ENCODE results near the gene TM4SF4.
A peak's percentile ranks its signal among the peaks of the same experiment; 100 is the strongest.

The TM4SF4 gene

GRCh38 chr3:149430216-149430615 is 44.3 kb upstream of the TM4SF4 start:
- Histone ChIP-seq H3K27me3 (ENCODE audit: insufficient read depth, low read length) (no peaks in the 10 kb centered on the region), H3K4me2 (ENCODE audit: low read length) (no peak overlapping the region), H3K9me3 (ENCODE audit: insufficient read depth, low read depth, low read length) (no peaks in the 10 kb centered on the region), H2BK5ac (ENCODE audit: low read depth, low read length, poor library complexity) (no peak overlapping the region), H3K9ac (ENCODE audit: low read length) (no peak overlapping the region), H4K8ac (ENCODE audit: low read depth, low read length) (no peak overlapping the region), H4K12ac (ENCODE audit: low read depth, low read length) (no peak overlapping the region), H3K36me3 (ENCODE audit: control insufficient read depth in 1 of 2, insufficient read depth in 2 of 2, low read length in 2 of 2) (no peaks in the 10 kb centered on the region), H3K4me3 (ENCODE audit: low read depth, low read length) (no peak overlapping the region), H2AK5ac (ENCODE audit: low read length) (no peak overlapping the region), H2AFZ (ENCODE audit: insufficient read depth, low read length, poor library complexity) (no peak overlapping the region), H3K4ac (ENCODE audit: low read depth, low read length) (no peak overlapping the region), H3K14ac (ENCODE audit: low read length) (no peak overlapping the region), H3K4me1 (ENCODE audit: control insufficient read depth in 1 of 2, insufficient read depth in 2 of 2, low read length in 2 of 2) (no peaks in the 10 kb centered on the region), H3K79me2 (ENCODE audit: control insufficient read depth, insufficient read depth, low read length, poor library complexity) (no peaks in the 10 kb centered on the region), H2BK120ac (ENCODE audit: insufficient read depth, low read length, poor library complexity) (no peak overlapping the region), H2BK12ac (ENCODE audit: low read length) (no peak overlapping the region), H3K27ac (ENCODE audit: low read depth, low read length) (no peak overlapping the region), H3K18ac (ENCODE audit: low read length) (no peak overlapping the region), H3K79me1 (ENCODE audit: low read length) (no peaks in the 10 kb centered on the region), H4K91ac (ENCODE audit: low read depth, low read length) (no peak overlapping the region), H3K23ac (ENCODE audit: low read length) (no peak overlapping the region)
- no peak for DNase-seq
- WGBS (ENCODE audit: extremely low coverage, insufficient coverage, insufficient read length) = no CpG with 5 or more reads among the region's 1 CpG

DNA sequence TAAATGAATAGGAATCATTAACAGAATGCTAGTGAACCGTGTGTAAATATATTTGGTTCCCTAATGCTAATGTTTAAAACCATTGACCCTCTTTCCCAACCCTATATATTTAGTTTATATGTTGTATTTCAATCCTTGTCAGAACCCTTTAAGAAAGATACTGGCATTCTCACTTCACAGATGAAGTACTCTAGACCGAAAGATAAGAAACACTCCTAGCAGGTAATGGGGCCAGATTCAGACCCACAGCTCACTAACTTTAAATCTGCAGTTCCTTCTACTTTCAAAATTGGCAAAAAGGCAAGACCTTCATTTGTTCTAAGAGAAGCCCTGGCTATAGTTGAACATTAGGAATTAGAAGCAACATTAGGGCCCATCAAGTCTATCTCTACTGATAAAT is 42.3 kb upstream of the TM4SF4 start:
- no peak overlapping the region for H3K18ac ChIP-seq (ENCODE audit: low read length)
- H3K27ac ChIP-seq (ENCODE audit: low read depth, low read length) = no peak overlapping the region
- no peak overlapping the region for H4K12ac ChIP-seq (ENCODE audit: low read depth, low read length)
- H4K91ac ChIP-seq (ENCODE audit: low read depth, low read length) = no peak overlapping the region
- no peaks in the 10 kb centered on the region for H3K36me3 ChIP-seq (ENCODE audit: control insufficient read depth in 1 of 2, insufficient read depth in 2 of 2, low read length in 2 of 2)
- WGBS (ENCODE audit: extremely low coverage, insufficient coverage, insufficient read length) = no CpG with 5 or more reads among the region's 2 CpGs
- H3K4me1 ChIP-seq (ENCODE audit: control insufficient read depth in 1 of 2, insufficient read depth in 2 of 2, low read length in 2 of 2) = no peaks in the 10 kb centered on the region
- no peak overlapping the region for H2AFZ ChIP-seq (ENCODE audit: insufficient read depth, low read length, poor library complexity)
- H3K9ac ChIP-seq (ENCODE audit: low read length) = no peak overlapping the region
- H3K23ac ChIP-seq (ENCODE audit: low read length) = no peak overlapping the region
- H2BK5ac ChIP-seq (ENCODE audit: low read depth, low read length, poor library complexity) = no peak overlapping the region
- H3K4me3 ChIP-seq (ENCODE audit: low read depth, low read length) = no peak overlapping the region
- no peaks in the 10 kb centered on the region for H3K79me2 ChIP-seq (ENCODE audit: control insufficient read depth, insufficient read depth, low read length, poor library complexity)
- H3K9me3 ChIP-seq (ENCODE audit: insufficient read depth, low read depth, low read length) = no peaks in the 10 kb centered on the region
- H2BK120ac ChIP-seq (ENCODE audit: insufficient read depth, low read length, poor library complexity) = no peak overlapping the region
- H3K4ac ChIP-seq (ENCODE audit: low read depth, low read length) = no peak overlapping the region
- no peak for DNase-seq
- H3K14ac ChIP-seq (ENCODE audit: low read length) = no peak overlapping the region
- H3K79me1 ChIP-seq (ENCODE audit: low read length) = no peaks in the 10 kb centered on the region
- H3K27me3 ChIP-seq (ENCODE audit: insufficient read depth, low read length) = no peaks in the 10 kb centered on the region
- no peak overlapping the region for H2AK5ac ChIP-seq (ENCODE audit: low read length)
- H4K8ac ChIP-seq (ENCODE audit: low read depth, low read length) = no peak overlapping the region
- H3K4me2 ChIP-seq (ENCODE audit: low read length) = no peak overlapping the region
- H2BK12ac ChIP-seq (ENCODE audit: low read length) = no peak overlapping the region

DNA sequence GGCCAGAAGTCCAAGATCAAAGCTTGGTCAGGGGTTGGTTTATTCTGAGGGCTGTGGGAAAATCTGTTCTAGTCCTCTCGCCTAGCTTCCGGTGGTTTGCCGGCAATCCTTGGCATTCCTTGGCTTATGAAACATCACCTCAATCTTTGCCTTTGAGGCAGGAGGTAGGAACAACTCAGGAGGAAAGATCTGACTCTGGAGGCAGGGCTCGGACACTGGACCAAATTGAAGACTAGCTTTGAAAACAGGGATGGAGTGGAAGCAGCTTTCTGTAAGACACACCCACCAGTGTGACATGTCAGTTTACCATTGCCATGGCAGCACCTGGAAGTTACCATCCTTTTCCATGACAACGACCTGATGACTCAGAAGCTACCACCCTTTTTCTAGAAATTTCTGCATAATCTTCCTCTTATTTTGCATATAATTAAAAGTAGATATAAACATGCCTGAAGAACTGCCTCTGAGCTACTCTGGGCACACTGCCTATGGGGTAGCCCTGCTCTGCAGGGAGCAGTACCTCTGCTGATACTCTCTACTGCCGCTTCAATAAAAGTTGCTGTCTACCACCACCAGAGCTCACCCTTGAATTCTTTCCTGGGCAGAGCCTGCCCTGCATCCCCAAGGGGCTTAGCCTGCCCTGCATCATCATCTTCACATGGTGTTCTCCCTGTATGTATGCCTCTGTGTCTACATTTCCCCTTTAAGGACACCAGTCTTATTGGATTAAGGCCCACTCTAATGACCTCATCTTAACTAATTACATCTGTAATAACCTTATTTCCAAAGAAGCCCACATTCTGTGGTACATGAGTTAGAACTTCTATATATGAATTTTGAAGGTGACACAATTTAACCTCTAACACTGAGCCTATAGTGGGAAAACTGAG is 38.3 kb upstream of the TM4SF4 start:
- Histone ChIP-seq H3K4me1 (ENCODE audit: control insufficient read depth in 1 of 2, insufficient read depth in 2 of 2, low read length in 2 of 2) (no peaks in the 10 kb centered on the region), H2AK5ac (ENCODE audit: low read length) (no peak overlapping the region), H3K18ac (ENCODE audit: low read length) (no peak overlapping the region), H3K4me3 (ENCODE audit: low read depth, low read length) (no peak overlapping the region), H3K4me2 (ENCODE audit: low read length) (no peak overlapping the region), H3K36me3 (ENCODE audit: control insufficient read depth in 1 of 2, insufficient read depth in 2 of 2, low read length in 2 of 2) (no peaks in the 10 kb centered on the region), H3K79me2 (ENCODE audit: control insufficient read depth, insufficient read depth, low read length, poor library complexity) (no peaks in the 10 kb centered on the region), H3K9me3 (ENCODE audit: insufficient read depth, low read depth, low read length) (no peaks in the 10 kb centered on the region), H3K23ac (ENCODE audit: low read length) (peak overlapping the region; percentile 99), H2BK120ac (ENCODE audit: insufficient read depth, low read length, poor library complexity) (no peak overlapping the region), H2BK12ac (ENCODE audit: low read length) (no peak overlapping the region), H3K14ac (ENCODE audit: low read length) (no peak overlapping the region), H4K8ac (ENCODE audit: low read depth, low read length) (no peak overlapping the region), H3K9ac (ENCODE audit: low read length) (no peak overlapping the region), H3K79me1 (ENCODE audit: low read length) (no peaks in the 10 kb centered on the region), H4K12ac (ENCODE audit: low read depth, low read length) (no peak overlapping the region), H4K91ac (ENCODE audit: low read depth, low read length) (no peak overlapping the region), H2BK5ac (ENCODE audit: low read depth, low read length, poor library complexity) (no peak overlapping the region), H3K4ac (ENCODE audit: low read depth, low read length) (no peak overlapping the region), H2AFZ (ENCODE audit: insufficient read depth, low read length, poor library complexity) (no peak overlapping the region), H3K27ac (ENCODE audit: low read depth, low read length) (no peak overlapping the region), H3K27me3 (ENCODE audit: insufficient read depth, low read length) (no peaks in the 10 kb centered on the region)
- WGBS (ENCODE audit: extremely low coverage, insufficient coverage, insufficient read length) = no CpG with 5 or more reads among the region's 6 CpGs
- no peak for DNase-seq

DNA sequence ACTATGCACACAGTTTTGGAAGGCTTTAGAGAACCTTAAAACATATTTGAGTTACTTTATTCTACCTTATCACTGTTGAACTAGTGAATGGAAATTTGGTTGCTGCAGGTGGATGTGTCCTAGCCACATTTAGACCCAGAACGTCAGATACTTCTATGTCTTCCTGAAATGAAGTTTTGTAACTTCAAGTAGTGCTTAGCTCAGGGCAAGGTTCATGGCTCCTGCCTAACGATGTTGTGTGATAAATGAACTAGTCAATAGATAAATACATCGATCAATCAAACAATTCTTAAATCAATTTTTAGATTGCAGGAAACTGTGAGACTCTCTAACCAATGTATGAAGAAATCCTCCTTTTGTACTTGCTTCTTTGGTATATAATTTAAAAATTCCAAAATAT is 37.2 kb upstream of the TM4SF4 start:
- H4K12ac ChIP-seq (ENCODE audit: low read depth, low read length) = no peak overlapping the region
- no peak overlapping the region for H2AK5ac ChIP-seq (ENCODE audit: low read length)
- no CpG with 5 or more reads among the region's 3 CpGs for WGBS (ENCODE audit: extremely low coverage, insufficient coverage, insufficient read length)
- H3K14ac ChIP-seq (ENCODE audit: low read length) = no peak overlapping the region
- no peak overlapping the region for H3K27ac ChIP-seq (ENCODE audit: low read depth, low read length)
- no peaks in the 10 kb centered on the region for H3K4me1 ChIP-seq (ENCODE audit: control insufficient read depth in 1 of 2, insufficient read depth in 2 of 2, low read length in 2 of 2)
- no peak overlapping the region for H3K23ac ChIP-seq (ENCODE audit: low read length)
- no peaks in the 10 kb centered on the region for H3K27me3 ChIP-seq (ENCODE audit: insufficient read depth, low read length)
- no peak for DNase-seq
- H3K79me2 ChIP-seq (ENCODE audit: control insufficient read depth, insufficient read depth, low read length, poor library complexity) = no peaks in the 10 kb centered on the region
- H2BK12ac ChIP-seq (ENCODE audit: low read length) = no peak overlapping the region
- H3K9me3 ChIP-seq (ENCODE audit: insufficient read depth, low read depth, low read length) = no peaks in the 10 kb centered on the region
- H3K79me1 ChIP-seq (ENCODE audit: low read length) = no peaks in the 10 kb centered on the region
- H3K4me2 ChIP-seq (ENCODE audit: low read length) = no peak overlapping the region
- no peak overlapping the region for H2BK5ac ChIP-seq (ENCODE audit: low read depth, low read length, poor library complexity)
- no peaks in the 10 kb centered on the region for H3K36me3 ChIP-seq (ENCODE audit: control insufficient read depth in 1 of 2, insufficient read depth in 2 of 2, low read length in 2 of 2)
- no peak overlapping the region for H3K9ac ChIP-seq (ENCODE audit: low read length)
- H4K8ac ChIP-seq (ENCODE audit: low read depth, low read length) = no peak overlapping the region
- no peak overlapping the region for H2BK120ac ChIP-seq (ENCODE audit: insufficient read depth, low read length, poor library complexity)
- H3K4ac ChIP-seq (ENCODE audit: low read depth, low read length) = no peak overlapping the region
- H2AFZ ChIP-seq (ENCODE audit: insufficient read depth, low read length, poor library complexity) = no peak overlapping the region
- H3K4me3 ChIP-seq (ENCODE audit: low read depth, low read length) = no peak overlapping the region
- H4K91ac ChIP-seq (ENCODE audit: low read depth, low read length) = no peak overlapping the region
- H3K18ac ChIP-seq (ENCODE audit: low read length) = no peak overlapping the region

Data from trophoblast cell (in vitro differentiated cells and primary cell).